NCI-H187 (cell line): Measurements from ENCODE around the gene RPLP2.

Experiments
- DNase-seq, 2 experiments: peaks; one replicate each; lab custom pipeline; 2025; lab: John Stamatoyannopoulos, UW

The RPLP2 gene

DNA sequence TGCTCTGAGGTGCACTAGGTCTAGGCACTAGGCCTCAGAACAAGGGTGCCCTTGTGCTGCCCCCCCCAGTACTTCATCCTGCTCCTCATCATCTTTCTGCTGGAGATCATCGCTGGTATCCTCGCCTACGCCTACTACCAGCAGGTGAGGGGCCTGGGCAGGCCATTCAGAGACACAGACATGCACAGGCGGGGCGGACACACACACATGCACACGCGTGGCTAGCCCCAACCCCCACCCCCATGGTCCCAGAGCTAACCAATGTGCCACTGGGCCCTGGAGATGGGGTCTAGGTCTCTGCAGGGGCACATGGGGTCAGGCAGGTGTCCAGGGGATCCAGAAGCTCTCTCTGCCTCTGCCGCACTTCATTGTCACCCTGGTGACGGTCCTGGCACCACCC, 26.9 kb downstream of the RPLP2 start:
- no peak for DNase-seq

DNA sequence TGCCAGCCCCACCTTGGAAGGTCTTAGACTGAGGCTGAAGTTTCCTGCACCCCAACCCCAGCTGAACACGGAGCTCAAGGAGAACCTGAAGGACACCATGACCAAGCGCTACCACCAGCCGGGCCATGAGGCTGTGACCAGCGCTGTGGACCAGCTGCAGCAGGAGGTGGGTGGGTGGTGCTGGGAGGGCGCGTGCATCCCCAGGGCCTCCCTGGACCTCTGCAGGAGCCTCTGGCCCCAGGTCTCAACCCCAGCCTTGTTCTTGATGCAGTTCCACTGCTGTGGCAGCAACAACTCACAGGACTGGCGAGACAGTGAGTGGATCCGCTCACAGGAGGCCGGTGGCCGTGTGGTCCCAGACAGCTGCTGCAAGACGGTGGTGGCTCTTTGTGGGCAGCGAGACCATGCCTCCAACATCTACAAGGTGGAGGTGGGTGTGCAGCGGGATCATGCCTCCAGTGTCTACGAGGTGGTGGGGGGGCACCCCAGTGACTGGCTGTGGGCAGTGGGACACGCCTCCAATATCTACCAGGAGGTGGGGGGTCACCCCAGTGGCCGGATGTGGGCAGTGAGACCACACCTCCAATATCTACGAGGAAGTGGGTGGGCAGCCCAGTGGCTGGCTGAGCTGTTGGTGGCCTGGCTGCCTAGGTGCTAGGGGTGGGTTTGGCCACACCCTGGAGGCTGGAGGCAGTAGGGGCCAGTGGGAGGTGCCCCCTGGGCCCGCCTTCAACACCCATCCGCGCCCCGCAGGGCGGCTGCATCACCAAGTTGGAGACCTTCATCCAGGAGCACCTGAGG, 27.6 kb downstream of the RPLP2 start:
- no peak for DNase-seq

DNA sequence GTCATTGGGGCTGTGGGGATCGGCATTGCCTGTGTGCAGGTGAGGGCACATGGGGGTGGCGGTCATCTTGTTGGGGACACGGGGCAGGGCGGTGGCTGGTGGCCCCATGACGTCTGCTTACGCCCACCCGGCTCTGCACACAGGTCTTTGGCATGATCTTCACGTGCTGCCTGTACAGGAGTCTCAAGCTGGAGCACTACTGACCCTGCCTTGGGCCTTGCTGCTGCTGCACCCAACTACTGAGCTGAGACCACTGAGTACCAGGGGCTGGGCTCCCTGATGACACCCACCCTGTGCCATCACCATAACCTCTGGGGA, 28.2 kb downstream of the RPLP2 start:
- no peak for DNase-seq

DNA sequence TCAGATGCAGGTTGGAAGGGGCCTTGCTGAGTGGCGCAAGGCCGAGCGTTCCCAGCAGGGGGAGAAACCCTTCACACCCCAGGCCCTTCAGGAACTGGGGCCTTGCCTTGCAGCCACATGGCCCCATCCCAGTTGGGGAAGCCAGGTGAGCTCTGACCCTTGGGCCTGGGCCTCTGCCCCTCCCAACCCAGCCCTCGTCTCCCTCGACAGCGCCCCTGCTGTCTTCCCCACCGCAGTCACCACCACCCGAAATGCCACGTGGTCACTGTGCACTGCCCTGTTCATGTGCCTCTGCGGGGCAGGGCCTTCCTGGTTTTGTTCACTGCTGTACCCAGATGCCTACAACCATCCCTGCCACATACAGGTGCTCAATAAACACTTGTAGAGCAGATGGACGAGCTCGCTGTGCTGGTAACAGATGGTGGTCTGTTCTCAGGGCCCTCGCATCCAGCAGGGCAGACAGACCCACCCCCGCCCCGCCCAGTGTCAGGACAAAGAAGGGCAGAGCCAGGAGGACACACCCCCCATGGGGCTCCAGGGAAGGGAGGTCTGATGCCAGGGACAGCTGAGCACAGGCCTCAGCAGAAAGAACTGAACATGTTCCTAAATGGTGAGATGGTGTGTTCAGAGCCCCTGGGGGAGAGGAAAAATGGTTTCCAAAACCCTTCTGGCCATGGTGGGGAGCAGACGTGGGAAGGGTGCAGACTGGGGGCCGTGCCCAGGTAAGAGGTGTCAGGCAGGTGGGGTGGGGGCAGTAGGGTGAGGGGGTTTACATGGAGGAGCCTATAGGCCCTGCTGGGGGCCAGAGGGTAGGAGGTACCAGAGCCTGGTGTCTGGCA, 28.9 kb downstream of the RPLP2 start:
- no peak for DNase-seq

DNA sequence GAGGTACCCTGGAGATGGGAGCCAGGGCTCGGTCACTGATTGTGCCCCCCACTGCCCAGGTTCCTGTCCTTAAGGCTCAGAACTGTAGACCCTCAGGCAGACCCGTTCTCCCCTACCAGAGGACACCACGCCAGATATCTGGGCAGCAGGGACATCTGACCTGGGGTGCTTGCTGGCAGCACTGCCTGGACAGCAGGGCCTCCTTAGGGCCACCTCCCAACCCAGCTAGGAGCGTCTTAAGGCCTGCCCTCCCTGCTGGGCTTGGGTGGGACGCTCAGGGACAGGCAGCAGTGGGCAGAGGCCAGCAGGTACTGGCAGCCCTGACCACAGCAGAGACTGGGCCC, 29.5 kb downstream of the RPLP2 start:
- DNase-seq: no peak

DNA sequence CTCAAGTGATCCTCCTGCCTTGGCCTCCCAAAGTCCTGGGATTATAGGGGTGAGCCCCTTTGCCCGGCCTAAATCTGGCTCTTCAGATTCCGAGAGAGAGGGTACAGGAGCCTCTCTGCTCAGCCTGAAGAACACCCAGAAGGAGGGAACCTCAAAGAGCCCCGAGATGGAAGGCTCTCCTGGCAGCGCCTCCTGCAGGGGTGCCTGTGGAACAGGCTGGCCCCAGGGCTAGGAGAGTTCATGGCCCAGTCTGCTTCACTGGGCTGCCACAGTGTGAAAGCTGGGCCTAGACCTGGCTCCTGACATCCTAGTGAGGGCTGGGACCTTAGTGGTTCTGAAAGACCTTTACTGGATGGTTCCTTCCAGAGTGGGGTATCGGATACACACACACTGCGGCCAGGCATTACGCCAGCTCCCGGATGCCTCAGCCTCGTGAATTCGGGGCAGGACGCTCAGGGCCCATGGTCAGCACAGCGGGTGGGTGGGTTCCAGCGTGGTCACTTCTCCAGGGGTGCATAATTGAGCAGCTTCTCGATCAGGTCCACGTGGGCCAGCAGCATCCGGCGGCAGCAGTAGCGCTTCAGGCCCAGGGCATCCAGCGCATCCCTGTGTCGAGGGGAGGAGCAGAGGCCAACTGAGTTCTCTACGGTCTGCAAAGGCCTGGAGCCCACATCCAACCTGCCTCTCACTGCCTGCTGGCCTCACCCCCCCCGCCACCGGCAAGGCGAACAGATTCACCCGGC, 30.3 kb downstream of the RPLP2 start:
- DNase-seq: no peak

DNA sequence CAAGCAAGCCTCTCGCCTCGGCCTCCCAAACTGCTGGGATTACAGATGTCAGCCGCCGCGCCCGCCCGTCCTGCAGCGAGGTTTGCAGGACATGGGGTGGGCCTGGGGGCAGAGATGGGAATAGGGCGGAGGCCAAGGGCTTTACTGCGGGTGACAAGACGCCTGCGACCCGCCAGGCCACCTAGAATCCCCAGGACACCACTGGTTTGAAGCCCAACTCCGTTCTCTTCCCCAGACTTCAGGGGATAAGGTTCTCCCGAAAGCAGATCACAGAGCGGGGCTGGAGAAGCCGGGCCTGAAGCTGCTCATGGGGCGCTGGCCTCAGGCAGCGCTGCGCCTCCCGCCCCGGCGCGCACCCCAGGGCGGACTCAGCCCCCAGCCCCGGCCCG, 32.2 kb downstream of the RPLP2 start:
- DNase-seq: no peak

- peak; percentile 84 to 88 for DNase-seq
Observed at GRCh38 chr11:842370-843002, 32.7 kb downstream of the RPLP2 start, which contains the start of the genes POLR2L and TSPAN4. Gene POLR2L (minus strand): TSS chr11:842529. CDS start chr11:842508, 21 bp downstream. Gene TSPAN4 (plus strand): TSS chr11:842852. CDS start chr11:850305, 7,453 bp downstream.

DNA sequence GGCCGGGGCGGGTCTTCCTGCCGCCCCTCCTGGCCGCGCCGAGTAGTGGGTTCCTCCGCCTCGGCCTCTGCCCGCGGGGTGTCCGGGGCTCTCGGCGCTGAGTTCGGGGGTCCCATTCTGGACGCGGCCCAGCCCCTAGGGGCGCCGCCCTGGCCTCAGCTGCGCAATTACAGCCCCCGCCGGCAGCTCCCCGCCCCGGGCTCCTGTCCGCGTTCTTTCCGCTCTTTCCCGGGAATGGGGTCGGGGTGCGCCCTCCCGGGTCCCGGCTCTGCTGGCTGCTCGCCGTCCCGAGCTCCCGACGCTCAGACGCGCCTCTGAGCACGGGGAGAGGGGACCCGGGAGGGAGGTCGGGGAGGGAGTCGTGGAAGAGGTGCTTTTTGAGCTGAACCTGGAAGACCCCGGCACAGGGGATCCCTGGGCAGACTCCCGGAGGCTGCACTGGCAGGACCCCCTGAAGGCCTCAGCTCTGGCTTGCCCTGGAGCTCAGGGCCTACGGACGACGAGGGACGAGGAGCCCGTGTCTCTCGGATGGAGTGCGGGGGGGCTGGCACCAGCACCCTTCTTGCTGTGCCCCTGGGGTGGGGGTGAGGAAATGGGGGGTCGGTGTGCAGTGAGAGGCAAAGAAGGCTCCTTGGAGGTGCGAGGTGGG, 33.4 kb downstream of the RPLP2 start:
- no peak for DNase-seq

- DNase-seq: no peak
Observed at GRCh38 chr11:843818-844692, 34.3 kb downstream of the RPLP2 start.

- no peak for DNase-seq
Observed at GRCh38 chr11:844693-845644, 35.2 kb downstream of the RPLP2 start.

- no peak for DNase-seq
Observed at GRCh38 chr11:845872-846495, 36.2 kb downstream of the RPLP2 start.

DNA sequence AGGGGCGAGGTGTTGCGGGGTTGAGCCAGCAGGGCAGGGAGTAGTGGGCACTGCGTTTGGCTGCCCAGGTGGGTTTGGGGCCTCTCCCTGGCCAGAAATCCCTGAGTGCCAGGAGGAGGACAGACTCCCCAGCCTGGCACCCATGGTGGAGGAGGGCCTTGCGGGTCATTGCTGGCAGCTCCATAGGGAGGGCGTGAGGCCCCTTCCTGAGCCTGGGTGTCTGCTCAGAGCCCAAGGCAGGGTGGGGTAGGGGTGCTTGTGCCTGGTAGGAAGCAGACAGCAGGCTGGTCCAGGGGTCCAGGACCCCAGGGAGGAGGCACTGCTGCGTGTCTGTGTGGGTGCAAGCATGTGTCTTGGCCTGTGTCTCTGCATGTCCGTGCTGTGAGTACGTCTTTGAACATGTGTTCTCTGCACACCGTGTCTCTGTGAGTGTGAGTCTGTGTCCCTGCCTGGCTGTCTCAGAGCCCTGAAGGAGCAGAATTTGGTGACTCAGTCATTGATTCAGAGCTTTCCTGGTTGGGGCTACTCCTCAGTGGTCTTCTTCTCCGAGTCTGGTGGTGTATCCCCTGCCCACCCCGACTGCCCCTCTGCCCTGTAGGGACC, 36.8 kb downstream of the RPLP2 start:
- no peak for DNase-seq

DNA sequence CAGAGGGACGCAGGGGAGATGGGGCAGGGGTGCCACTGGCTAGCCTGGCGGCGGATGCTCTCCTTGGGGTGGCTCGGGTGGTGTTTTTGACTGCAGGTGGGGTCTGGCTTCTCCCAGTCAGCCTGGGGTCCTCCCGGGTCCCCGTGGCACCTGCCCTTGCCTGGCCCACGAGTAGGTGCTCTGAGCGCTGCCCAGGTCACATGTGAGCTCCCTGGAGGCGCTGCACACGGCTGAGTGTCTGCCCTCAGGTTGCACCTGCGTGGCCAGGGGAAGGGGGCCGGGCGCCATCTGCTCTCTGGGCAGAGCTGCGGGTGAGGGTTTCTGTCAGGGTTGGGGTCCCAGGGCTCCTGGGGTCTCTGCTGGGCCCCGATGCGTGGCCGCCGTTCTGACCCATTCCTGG, 38.1 kb downstream of the RPLP2 start:
- no peak for DNase-seq

- DNase-seq: no peak
Observed at GRCh38 chr11:848380-848931, 38.7 kb downstream of the RPLP2 start.

DNA sequence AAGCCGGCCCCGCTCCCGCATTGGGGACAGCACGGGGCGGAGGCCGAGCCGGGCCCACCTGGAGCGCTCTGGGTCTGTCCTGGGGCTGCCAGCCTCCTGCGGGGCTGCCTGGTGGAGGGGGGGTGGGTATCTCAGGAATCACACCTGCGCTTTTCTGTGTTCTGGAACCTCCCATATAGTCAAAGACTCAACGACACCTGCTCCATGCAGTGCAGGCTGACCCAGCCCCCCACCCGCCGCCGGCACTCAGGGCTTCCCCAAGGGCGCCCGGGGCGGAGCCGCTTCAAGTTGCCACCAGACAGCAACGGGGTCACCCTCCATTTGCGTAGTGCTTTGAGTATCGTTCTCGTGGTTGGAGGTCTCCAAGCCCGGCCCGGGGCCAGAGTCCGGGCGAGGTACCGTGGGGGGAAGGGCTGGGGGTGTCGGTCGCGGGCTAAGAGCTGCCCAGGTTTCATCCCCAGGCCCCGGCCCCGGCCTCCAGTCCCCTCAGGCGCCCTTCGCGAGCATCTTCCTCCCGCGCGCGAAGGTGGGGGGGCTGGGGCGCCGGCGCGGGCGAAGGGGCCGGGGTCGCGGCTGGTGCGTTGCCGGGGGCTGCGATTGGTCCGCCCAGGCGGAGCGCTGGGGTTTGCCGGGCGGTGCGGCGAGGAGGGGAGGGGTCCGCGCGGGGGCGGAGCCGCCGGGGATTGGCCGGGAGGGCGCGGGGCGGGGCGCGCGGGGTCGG, 39.5 kb downstream of the RPLP2 start:
- peak; percentile 40 to 54 for DNase-seq

DNA sequence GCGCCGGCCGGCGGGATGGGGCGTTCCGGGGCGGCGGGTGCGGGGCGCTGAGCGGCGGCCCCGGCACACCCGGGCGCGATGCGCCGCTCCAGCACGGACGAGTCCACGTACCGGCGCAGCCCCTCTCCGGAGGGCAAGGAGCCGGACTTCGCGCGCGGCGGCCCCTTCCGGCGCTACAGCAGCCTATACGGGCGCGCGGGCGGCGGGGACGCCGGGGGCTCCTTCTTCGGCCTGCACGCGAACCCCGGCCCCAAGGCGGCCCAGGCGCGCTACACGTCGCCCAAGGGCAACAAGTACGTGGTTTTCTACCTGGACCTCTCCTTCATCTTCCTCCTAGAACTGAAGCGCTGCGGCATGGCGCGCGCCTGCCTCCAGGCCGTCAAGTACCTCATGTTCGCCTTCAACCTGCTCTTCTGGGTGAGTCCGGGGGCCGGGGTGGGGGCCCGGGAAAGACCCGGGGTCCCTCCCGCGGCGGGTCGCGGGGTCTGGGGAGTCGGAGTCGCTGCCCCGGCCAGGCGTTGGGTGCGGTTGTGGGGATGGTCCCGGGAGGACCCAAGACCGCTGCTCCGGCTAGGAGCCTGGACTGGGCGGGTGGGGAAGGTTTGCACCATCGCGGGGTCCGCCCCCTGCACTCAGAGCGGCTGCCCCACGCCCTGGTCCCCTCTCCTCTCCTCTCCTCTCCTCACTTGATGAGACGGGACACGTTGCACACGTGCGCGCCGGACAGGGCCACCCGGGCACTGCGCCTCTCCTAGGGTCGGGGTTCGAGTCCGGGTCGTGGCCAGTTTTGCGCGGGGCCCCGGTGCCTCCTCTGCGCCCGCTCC, 40.4 kb downstream of the RPLP2 start:
- no peak for DNase-seq
